Thoracic aorta (tissue), 2 donors: Measurements from ENCODE around the gene TNNI2. TPM values are rescaled to one million over a fixed set of nuclear protein-coding genes. Genes with fewer than 3 reads are reported as not detected.
A peak's percentile ranks its signal among the peaks of the same experiment; 100 is the strongest.

Experiments
- ATAC-seq: fragments of 150-250 bp; one replicate; pipeline ENCODE4 v1.8.0; 2017; ENCODE audit warnings: low read depth; ENCODE audit not compliant: insufficient number of reproducible peaks, low FRiP score
- DNase-seq: peaks from one replicate; pipeline ENCODE4 v3.0.0-alpha.2; 2020; ENCODE audit warnings: low spot score
- H3K27ac ChIP-seq, 2 donors: fragments of 200-600 bp; sonication (generic); 1 replicate in 1 of 2; 2 replicates in 1 of 2; pipeline ENCODE4 v1.5.1; 2016; ENCODE audit warnings: mild to moderate bottlenecking in 2 of 2, moderate library complexity in 2 of 2
- H3K27me3 ChIP-seq: fragments of 200-600 bp; sonication (generic); replicated peaks from 2 replicates; pipeline ENCODE4 v1.6.0; 2016; ENCODE audit warnings: mild to moderate bottlenecking; ENCODE audit not compliant: insufficient read depth
- H3K36me3 ChIP-seq: fragments of 200-600 bp; sonication (generic); one replicate; pipeline ENCODE4 v1.5.1; 2016
- H3K4me1 ChIP-seq, 2 donors: fragments of 200-600 bp; sonication (generic); 1 replicate in 1 of 2; 2 replicates in 1 of 2; pipeline versions ENCODE4 v1.5.1 to v1.6.0; 2016; ENCODE audit warnings: low read depth in 2 of 2, mild to moderate bottlenecking in 1 of 2; ENCODE audit not compliant: control insufficient read depth in 1 of 2
- H3K4me3 ChIP-seq: fragments of 200-600 bp; sonication (generic); 2 replicates; pipeline ENCODE4 v1.5.1; 2016; ENCODE audit warnings: mild to moderate bottlenecking
- H3K9me3 ChIP-seq: fragments of 200-600 bp; sonication (generic); 2 replicates; pipeline ENCODE4 v1.5.1; 2016
- total RNA-seq, 2 donors: library from RNA; depleted of rRNA; stranded (reverse); fragments of >200 nt; gene quantifications; one replicate each; pipeline versions ENCODE4 v1.1.0 to v1.2.3, GENCODE V29; 2016
- TF ChIP-seq, protein P1 (sequence below): fragments of 200-600 bp; sonication (generic); IDR thresholded peaks from one replicate; pipeline ENCODE4 v1.5.1; 2019; ENCODE audit warnings: antibody characterized with exemption

The TNNI2 gene
- total RNA-seq, 2 donors from 2014 or later = not detected

DNA sequence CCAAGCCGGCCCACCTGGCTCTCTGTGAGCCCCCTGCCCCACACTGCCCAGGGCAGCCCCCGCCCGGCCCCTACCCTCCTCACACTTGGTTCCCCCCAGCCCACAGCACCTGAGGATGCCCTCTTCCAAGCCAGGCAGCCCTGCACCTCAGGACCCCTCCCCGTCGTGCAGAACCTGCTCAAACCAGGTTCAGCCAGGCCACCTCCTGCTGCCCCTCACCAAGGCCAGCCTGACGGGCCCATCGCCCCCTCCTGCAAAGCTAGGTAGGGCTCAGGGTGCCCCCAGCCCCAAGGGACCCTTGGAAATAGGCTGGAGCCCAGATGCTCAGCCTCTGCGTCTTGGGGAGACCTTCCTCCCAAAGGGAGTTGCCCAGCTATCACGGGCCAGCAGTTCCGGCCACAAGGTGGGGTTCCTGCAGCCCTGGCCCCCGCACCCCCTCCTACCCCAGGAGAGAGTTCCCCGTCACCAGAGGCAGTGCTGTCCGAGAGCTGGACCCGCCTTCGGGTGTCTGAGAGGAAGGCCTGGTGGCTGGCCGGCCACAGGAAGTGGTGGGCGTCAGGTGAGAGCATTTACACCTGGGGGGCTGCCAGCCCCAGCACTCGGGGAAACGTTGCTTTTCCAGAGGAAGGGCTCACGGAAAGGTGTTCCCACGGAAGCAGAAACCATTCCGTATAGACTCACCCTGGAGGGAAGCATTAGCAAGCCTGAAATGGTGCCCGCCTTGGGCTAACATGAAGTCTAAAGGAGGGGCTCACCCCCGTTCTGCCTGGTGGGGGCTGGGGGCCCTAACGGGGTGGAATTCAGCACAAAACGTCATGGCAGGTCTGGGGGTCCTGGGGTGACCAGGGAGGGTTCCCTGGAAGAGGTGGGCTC is 7.2 kb upstream of the TNNI2 start:
- Histone ChIP-seq H3K27ac (peak overlapping the region; percentile 95 to 97), H3K9me3 (no peaks in the 10 kb centered on the region), H3K4me3 (no peak overlapping the region), H3K27me3 (no peaks in the 10 kb centered on the region), H3K36me3 (no peaks in the 10 kb centered on the region), H3K4me1 (peaks cover 29 to 58% of the 10 kb centered on the region in 2 donors)
- DNase-seq = no peak
- TF ChIP-seq, protein P1, sequence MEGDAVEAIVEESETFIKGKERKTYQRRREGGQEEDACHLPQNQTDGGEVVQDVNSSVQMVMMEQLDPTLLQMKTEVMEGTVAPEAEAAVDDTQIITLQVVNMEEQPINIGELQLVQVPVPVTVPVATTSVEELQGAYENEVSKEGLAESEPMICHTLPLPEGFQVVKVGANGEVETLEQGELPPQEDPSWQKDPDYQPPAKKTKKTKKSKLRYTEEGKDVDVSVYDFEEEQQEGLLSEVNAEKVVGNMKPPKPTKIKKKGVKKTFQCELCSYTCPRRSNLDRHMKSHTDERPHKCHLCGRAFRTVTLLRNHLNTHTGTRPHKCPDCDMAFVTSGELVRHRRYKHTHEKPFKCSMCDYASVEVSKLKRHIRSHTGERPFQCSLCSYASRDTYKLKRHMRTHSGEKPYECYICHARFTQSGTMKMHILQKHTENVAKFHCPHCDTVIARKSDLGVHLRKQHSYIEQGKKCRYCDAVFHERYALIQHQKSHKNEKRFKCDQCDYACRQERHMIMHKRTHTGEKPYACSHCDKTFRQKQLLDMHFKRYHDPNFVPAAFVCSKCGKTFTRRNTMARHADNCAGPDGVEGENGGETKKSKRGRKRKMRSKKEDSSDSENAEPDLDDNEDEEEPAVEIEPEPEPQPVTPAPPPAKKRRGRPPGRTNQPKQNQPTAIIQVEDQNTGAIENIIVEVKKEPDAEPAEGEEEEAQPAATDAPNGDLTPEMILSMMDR = no peak
- no peak for ATAC-seq

DNA sequence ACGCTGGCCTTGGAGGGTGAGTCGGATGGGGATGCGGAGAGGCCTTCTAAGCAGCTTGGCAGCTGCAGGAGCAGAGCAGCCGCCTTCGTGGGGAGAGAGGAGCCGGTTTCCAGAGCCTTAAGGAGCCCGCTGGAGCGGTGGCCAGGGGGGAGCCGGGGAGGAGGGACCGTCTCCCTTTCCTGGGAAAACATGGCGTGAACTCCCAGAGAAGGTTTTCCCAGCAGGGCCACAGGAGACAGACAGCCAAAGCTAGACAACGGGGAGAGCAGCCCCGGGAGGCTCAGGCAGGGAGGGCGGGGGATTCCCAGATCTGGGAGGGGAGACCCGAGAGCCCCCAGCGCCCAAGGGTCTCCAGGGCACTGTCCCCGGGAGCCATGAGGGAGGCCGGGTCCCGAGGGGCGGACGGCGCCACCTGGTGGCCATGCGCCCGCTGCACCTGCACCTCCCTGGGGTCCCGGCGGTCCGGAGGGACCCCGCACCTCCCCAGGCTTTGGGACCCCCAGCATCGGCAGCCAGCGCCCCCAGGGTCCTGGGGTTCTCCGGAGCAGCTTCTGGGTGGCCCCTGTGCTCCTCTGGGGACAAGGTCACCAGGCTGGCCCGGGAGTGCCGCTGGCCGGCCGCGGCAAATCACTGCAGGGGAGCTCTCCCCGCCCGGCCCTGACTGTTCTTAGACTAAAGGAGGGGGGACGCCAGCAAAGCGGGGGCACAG is 6.4 kb upstream of the TNNI2 start:
- TF ChIP-seq, protein P1 = peak; percentile 100
- no peak for DNase-seq
- Histone ChIP-seq H3K9me3 (no peaks in the 10 kb centered on the region), H3K4me3 (peak overlapping the region; percentile 57), H3K36me3 (no peaks in the 10 kb centered on the region), H3K27ac (peak overlapping the region; percentile 37 to 97), H3K4me1 (peaks cover 28 to 50% of the 10 kb centered on the region in 2 donors), H3K27me3 (no peaks in the 10 kb centered on the region)
- peak; percentile 22 for ATAC-seq

DNA sequence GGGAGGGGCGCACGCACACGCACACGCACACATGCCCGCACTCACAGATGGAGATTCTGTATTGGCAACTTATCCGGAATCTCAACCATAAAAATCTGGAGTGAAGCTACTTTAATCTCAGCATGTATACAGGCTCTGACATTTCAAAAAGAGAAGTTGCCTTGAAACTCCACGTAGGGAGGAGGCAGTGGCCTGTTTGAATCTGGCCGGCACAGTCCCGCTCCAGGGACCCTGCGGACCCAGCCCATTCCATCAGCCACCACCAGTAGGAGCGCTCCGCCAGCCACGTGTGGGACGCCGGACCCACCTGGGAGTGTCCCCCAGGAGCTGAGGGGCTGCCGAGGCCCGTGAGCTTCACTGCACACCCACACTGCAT is 5.9 kb upstream of the TNNI2 start:
- Histone ChIP-seq H3K27ac (no peak overlapping the region), H3K4me3 (peak overlapping the region; percentile 57), H3K9me3 (no peaks in the 10 kb centered on the region), H3K36me3 (no peaks in the 10 kb centered on the region), H3K4me1 (peaks cover 23 to 44% of the 10 kb centered on the region in 2 donors), H3K27me3 (no peaks in the 10 kb centered on the region)
- DNase-seq (no peak), ATAC-seq (no peak)
- TF ChIP-seq, protein P1 = no peak

DNA sequence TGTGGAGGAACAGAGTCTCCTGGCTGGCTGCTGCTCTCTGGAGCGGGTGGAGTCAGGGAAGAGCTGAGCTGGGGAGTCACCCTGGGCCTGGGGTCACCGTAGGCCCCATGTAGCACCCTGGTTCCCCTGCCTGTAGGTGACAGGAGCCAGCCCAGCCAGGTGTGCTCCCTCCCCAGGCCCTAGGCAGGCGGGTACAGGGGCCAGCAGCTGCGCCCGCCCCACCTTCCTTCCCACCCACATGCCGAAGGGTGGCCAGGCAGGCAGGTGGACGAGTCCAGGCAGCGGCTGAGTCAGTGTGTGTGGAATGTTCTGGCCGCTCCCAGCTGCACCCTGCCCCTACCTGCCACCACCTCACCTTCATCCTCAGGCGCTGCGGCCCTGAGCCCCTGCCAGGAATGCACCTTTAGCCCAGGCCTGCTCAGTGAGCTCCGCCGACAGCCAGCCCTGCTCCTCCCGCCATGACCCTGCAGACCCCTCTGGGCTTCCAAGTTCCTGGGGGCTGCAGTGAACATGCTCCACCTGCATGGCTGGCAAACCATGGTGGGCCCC is 4.6 kb upstream of the TNNI2 start:
- TF ChIP-seq, protein P1 = no peak
- Histone ChIP-seq H3K27ac (no peak overlapping the region), H3K36me3 (no peaks in the 10 kb centered on the region), H3K4me1 (peaks cover 13 to 32% of the 10 kb centered on the region in 2 donors), H3K27me3 (no peaks in the 10 kb centered on the region), H3K9me3 (no peaks in the 10 kb centered on the region), H3K4me3 (no peak overlapping the region)
- DNase-seq (no peak), ATAC-seq (no peak)
